Hippocampal formation (tissue), 2 donors: Measurements from ENCODE around the gene FCN1.

ENCODE experiments used
- DNase-seq, 2 donors: peaks; one replicate each; lab custom pipeline; 2025; lab: John Stamatoyannopoulos, UW

The FCN1 gene

DNA sequence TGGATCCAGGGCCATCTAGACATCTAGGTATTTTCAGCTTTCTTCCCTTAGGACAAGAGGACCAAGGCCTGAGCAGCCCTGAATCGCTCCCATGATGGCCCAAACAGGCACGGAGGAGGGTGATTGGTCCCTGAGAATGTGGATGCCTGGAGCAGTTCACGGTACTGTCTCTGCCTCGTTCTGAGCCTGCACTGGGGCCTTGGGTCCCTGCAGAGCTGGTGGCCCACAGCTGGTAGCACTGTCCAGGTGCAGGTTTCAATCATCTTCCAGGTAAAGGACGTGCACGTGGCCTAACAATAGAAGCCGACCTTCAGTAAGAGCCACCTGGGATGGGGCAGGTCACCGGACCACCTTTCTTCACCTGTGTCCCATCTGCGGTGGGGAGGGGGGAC, 19.4 kb upstream of the FCN1 start:
- DNase-seq, result no peak

- DNase-seq, result no peak
Measured at GRCh38 chr9:134936346-134937163, 18.8 kb upstream of the FCN1 start.

DNA sequence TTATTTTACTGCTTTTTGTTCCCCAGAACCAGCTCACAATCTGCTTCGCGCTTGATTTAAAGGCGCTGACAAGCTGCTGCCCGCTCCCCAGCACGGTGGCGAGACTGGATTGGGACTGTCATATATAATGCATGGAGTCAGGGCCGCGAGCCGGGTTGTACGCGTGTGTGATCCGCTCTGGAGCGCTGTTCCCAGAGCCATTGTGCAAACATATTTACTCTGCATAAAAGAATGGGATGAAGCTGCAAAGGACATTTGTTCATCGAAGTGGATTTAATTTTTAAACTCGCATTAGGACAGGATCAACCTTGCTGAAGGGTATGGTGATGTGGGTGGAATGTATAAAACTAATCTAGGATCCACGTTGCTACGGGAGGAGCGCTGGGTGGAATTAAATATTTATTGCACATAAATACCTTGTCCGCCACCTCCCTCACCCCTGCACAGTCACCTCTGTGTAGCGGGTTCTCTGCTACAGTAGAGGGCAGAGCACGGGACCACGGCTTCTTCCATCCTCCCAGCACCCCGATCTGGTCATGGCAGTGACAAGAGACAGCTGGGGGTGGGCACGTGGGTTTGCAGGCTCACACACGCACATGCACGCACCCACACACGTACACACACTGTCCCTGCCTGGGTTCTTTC, 18.1 kb upstream of the FCN1 start:
- no peak for DNase-seq

GRCh38 chr9:134935056-134935640, 17.4 kb upstream of the FCN1 start:
- DNase-seq, result no peak

- no peak for DNase-seq
Measured at GRCh38 chr9:134933076-134933659, 15.5 kb upstream of the FCN1 start.

GRCh38 chr9:134932606-134933005, 14.9 kb upstream of the FCN1 start:
- no peak for DNase-seq

- DNase-seq, result no peak
Measured at GRCh38 chr9:134932171-134932570, 14.5 kb upstream of the FCN1 start.

- no peak for DNase-seq
Measured at GRCh38 chr9:134930398-134930797, 12.7 kb upstream of the FCN1 start.

GRCh38 chr9:134929193-134930158, 11.8 kb upstream of the FCN1 start:
- no peak for DNase-seq

DNA sequence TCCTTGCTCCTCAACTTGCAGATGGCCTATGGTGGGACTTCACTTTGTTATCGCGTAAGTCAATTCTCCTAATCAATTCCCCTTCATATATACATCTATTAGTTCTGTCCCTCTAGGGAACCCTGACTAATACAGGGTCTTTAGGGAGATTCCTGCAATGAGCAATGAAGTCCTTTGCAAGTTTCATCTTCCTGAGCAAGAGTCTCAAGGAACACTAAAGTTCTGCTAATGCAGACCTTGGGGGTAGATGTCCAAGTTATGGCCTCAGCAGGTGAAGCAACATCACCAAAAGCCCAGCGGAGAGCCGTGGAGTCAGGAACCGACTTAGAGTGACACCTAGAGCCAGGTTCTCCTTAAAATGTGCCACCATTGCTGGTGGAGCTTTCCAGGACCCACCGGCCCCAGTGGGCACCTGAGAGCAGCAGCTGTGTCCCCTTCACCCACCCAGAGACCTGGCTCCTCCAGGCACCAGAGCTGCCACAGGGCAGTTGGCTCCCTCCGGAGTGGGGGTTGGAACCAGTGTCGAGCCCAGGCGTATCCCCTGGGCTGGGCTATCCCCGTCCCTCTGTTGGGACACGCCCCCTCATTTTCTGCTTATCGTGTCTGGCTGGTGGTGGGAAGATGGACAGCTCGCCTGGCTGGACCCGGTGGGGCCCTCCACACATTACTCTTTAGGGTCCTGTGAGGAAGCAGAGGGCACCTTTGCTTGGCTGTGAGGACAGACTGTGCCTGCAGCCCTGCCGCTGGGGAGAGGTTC, 10.9 kb upstream of the FCN1 start:
- DNase-seq, result no peak

DNA sequence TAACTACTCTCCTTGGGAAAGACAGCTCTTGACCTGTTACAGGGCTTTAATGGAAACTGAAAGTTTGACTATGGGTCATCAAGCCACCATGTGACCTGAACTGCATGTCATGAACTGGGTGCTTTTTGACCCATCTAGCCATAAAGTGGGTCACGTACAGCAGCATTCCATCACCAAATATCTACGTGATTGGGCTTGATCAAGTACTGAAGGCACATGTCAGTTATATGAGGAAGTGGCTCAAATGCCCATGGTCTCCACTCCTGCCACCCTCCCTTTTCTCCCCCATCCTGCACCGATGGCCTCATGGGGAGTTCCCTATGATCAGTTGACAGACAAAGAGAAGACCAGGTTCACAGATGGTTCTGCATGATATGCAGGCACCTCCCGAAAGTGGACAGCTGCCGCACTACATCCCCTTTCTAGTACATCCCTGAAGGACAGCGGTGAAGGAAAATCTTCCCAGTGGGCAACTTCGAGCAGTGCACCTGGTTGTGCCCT, 7.3 kb upstream of the FCN1 start:
- DNase-seq, result no peak

- DNase-seq, result no peak
Measured at GRCh38 chr9:134923466-134923865, 5.8 kb upstream of the FCN1 start.

- DNase-seq, result no peak
Measured at GRCh38 chr9:134922932-134923240, 5.2 kb upstream of the FCN1 start.

DNA sequence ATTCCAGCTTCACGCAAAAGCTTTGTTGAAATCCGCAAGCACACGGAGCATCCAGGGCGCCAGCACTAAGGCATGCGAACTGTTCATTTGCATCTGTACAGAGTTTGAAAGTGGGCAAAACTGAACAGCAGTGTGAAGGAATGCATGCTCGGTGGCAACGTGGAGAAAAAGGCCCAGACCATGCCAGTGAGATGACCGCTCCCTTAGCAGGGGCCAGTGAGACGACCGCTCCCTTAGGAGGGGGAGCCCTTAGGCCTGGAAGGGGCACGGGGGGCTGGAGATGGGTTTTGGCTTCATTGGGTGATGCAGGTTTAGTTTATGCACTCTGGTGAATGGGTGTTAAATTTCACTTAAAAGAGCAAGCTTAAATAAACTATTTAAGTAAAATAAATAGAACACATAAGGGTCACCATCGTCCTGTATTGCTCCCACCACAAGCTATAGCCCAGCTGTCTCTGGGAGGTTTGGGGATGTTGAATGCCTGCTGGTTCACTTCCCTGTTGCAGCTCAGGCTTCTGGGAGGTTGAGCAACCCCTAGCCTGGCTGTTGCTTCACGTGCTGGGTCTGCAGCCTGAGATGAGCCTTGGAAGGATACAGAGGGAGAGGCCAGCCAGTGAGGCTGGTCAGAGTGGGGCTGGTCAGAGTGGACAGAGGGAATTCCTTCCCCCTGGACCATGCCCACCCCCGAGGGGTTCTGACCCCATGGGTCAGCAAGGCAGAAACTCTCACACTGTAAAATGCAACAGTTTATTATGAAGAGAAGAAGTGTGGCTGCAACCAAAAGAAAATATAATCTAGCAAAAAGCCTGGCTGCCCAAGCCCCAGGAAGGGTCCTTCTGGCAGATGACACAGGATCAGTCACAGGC, 4.6 kb upstream of the FCN1 start:
- DNase-seq, result no peak

GRCh38 chr9:134919303-134919702, 1.6 kb upstream of the FCN1 start:
- DNase-seq, result no peak

GRCh38 chr9:134918646-134919045, 934 bp upstream of the FCN1 start:
- no peak for DNase-seq

- no peak for DNase-seq
Measured at GRCh38 chr9:134916161-134916665, 1.5 kb downstream of the FCN1 start.

DNA sequence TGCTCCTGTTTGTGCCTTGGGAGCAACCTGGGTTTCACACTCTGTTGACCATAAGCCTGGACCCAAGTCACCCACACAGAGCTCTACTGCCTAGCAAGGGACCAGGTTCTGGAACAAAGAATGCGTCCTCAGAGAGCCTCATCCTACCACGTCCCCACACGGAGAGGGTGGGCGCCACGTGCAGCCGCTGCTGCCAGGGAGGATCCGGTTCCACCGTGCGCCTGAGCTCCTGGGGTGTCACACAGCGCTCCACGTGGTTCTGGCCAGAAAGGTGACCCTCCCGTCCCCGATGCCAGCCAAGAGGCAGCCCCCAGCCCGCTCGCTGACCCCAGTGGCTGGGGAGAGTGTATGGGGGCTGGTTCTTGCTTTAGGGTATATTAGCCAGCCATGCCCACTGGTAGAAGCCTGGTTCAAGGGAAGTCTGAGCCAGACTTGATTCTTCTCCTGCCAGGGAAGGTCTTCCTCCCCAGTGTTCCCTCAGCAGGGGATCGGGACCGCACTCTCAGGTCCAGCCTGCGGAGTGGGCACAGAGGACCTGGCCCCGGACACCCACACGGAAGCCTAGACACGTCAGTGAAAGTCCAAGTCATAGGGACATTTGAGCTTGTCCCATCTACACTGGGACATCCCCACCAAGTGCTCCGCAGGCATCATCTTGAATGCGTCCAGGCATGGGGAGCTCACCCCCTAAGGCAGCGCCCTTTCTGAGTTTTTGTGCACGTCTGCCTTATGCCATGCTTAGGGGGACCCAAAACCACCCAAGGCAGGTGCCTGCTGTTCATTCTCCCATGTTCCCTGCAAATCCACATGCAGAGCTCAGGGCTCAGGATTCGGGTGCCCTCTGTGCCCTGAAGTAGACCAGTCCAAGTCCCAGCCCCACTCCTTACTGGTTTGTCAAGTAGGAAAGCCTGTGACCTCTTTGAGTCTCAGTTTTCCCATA, 2.4 kb downstream of the FCN1 start:
- no peak for DNase-seq

GRCh38 chr9:134914501-134914834, 3.2 kb downstream of the FCN1 start:
- no peak for DNase-seq
